GM12878 (cell line): ENCODE measurements around the gene XPNPEP1. TPM values are rescaled to one million over a fixed set of nuclear protein-coding genes. Genes with fewer than 3 reads are reported as not detected.

Source experiments
- ATAC-seq: fragments of 200-7000 bp; cut with Tn5 transposase; 3 replicates; pipeline ENCODE4 v1.9.1; 2020; ENCODE audit warnings: mild to moderate bottlenecking, moderate library complexity
- BruUV-seq: library from RNA; stranded (reverse); fragments of 400-500 nt; replicated peaks from 2 replicates; lab custom pipeline; 2021; lab: Mats Ljungman, UMichigan
- CTCF ChIA-PET: fragments of 300-600 bp; sonication (Branson Sonifier 250); formaldehyde crosslinking; extraction: SDS; loops from one replicate; lab custom pipeline; 2021; ENCODE audit warnings: inconsistent platforms; lab: Yijun Ruan, JAX
- POLR2A ChIA-PET: fragments of 350-600 bp; formaldehyde crosslinking; extraction: SDS; loops from one replicate; lab custom pipeline; 2021; ENCODE audit warnings: inconsistent platforms; lab: Charles Lee
- RAD21 ChIA-PET: fragments of 300-600 bp; sonication (Branson Sonifier 250); formaldehyde crosslinking; loops from one replicate; lab custom pipeline; 2023; ENCODE audit warnings: antibody characterized with exemption; ENCODE audit not compliant: unreplicated experiment; lab: Charles Lee
- SMC1A ChIA-PET: fragments of 300-600 bp; sonication (Branson Sonifier 250); formaldehyde crosslinking; loops from one replicate; lab custom pipeline; 2023; ENCODE audit not compliant: unreplicated experiment, uncharacterized antibody; lab: Charles Lee
- DNase-seq: peaks from one replicate; pipeline ENCODE4 v3.0.0-alpha.2; 2011; ENCODE audit warnings: low read depth, low spot score
- FAIRE-seq: peaks from 3 replicates; lab custom pipeline; 2011; peaks lifted over from hg19 to GRCh38; lab: Jason Lieb, UNC
- H2AFZ ChIP-seq: 2 replicates; pipeline ENCODE4 v1.6.0; 2011; ENCODE audit warnings: low read depth, low read length, control low read depth; ENCODE audit not compliant: control insufficient read depth
- H3K27ac ChIP-seq: 2 replicates; pipeline ENCODE4 v1.5.1; 2011; ENCODE audit warnings: control low read depth; ENCODE audit not compliant: control insufficient read depth, insufficient read depth
- H3K27me3 ChIP-seq, 2 experiments: replicated peaks in 1 of 2; 2 replicates each; pipeline versions ENCODE4 v1.6.0 to v1.6.1; 2011; ENCODE audit warnings: low read length in 1 of 2; ENCODE audit not compliant: control insufficient read depth in 2 of 2, insufficient read depth in 2 of 2
- H3K36me3 ChIP-seq, 2 experiments: 2 replicates each; pipeline ENCODE4 v1.5.1; 2011; ENCODE audit warnings: low read length in 1 of 2; ENCODE audit not compliant: control insufficient read depth in 2 of 2, insufficient read depth in 2 of 2
- H3K4me1 ChIP-seq: 2 replicates; pipeline ENCODE4 v1.6.1; 2011; ENCODE audit warnings: mild to moderate bottlenecking, low read length, moderate library complexity, mixed read lengths; ENCODE audit not compliant: control insufficient read depth, insufficient read depth
- H3K4me2 ChIP-seq: 2 replicates; pipeline ENCODE4 v1.6.0; 2011; ENCODE audit warnings: control low read depth; ENCODE audit not compliant: control insufficient read depth, insufficient read depth
- H3K4me3 ChIP-seq: fragments of 200-600 bp; sonication (generic); 2 replicates; pipeline ENCODE4 v1.5.1; 2016
- H3K79me2 ChIP-seq: 2 replicates; pipeline ENCODE4 v1.6.0; 2011; ENCODE audit warnings: low read length; ENCODE audit not compliant: control insufficient read depth, insufficient read depth
- H3K9ac ChIP-seq: 2 replicates; pipeline ENCODE4 v1.8.0; 2011; ENCODE audit warnings: low read length, control low read depth, mixed read lengths; ENCODE audit not compliant: control insufficient read depth, insufficient read depth
- H3K9me3 ChIP-seq: replicated peaks from 3 replicates; pipeline ENCODE4 v1.5.1; 2011; ENCODE audit warnings: mild to moderate bottlenecking, low read length; ENCODE audit not compliant: control insufficient read depth, insufficient read depth
- H4K20me1 ChIP-seq: 2 replicates; pipeline ENCODE4 v1.6.0; 2011; ENCODE audit not compliant: control insufficient read depth, insufficient read depth
- CREB1 ChIP-seq: IDR thresholded peaks from 2 replicates; pipeline ENCODE4 v1.6.1; 2012; ENCODE audit warnings: low read depth, mild to moderate bottlenecking, inconsistent platforms
- CUX1 ChIP-seq: IDR thresholded peaks from 2 replicates; pipeline ENCODE4 v1.6.1; 2012; ENCODE audit warnings: improper control_type of control experiment, low read depth, low read length; ENCODE audit not compliant: insufficient replicate concordance
- JUNB ChIP-seq: IDR thresholded peaks from 2 replicates; pipeline ENCODE4 v1.6.1; 2016; ENCODE audit warnings: antibody characterized with exemption, mild to moderate bottlenecking
- NRF1 ChIP-seq: conservative IDR thresholded peaks from 2 replicates; pipeline ENCODE4 v1.6.1; 2011; ENCODE audit warnings: mild to moderate bottlenecking, low read depth, low read length, improper control_type of control experiment
- POLR2AphosphoS5 ChIP-seq: IDR thresholded peaks from 2 replicates; pipeline ENCODE4 v1.6.1; 2011; ENCODE audit warnings: mild to moderate bottlenecking, low read length, inconsistent platforms
- SKIL ChIP-seq: fragments of 450-650 bp; IDR thresholded peaks from 2 replicates; pipeline ENCODE4 v1.6.1; 2017; ENCODE audit warnings: mild to moderate bottlenecking, low read depth, inconsistent platforms; ENCODE audit not compliant: poor library complexity, severe bottlenecking
- WGBS: methylation state at CpG from one replicate; pipeline ENCODE4 v1.1.6; 2016; ENCODE audit warnings: low lambda C conversion rate; ENCODE audit not compliant: insufficient replicate concordance, insufficient coverage; ENCODE audit errors: missing lambda C conversion rate; 5-methylcytosine and 5-hydroxymethylcytosine counted together
- in situ Hi-C: fragments of 300-500 bp; cut with MboI; formaldehyde crosslinking; loops from 9 replicates; pipeline ENCODE4 v1.14.3; 2018; ENCODE audit warnings: mixed read lengths
- intact Hi-C: fragments of 100-400 bp; cut with micrococcal nuclease; formaldehyde crosslinking; loops from one replicate; pipeline ENCODE4 v1.14.2; 2022; ENCODE audit not compliant: unreplicated experiment
- polyA plus RNA-seq, 11 experiments: library from polyadenylated mRNA; depleted of rRNA in 4 of 11; unstranded in 6 of 11; stranded (reverse) in 5 of 11; fragments of >200 nt; fragmentation: Nextera tagmentation in 4 of 11; fragmentation: Illumina TruSeq in 1 of 11; extraction: Ambion mirVana in 4 of 11; extraction: Trizol in 1 of 11; gene quantifications; 1 replicate in 1 of 11; 2 replicates in 10 of 11; pipeline versions ENCODE4 v1.2.1 to v1.2.3, GENCODE V29; 2011 to 2016; ENCODE audit warnings: inconsistent platforms in 2 of 11, missing spikeins in 2 of 11, low read depth in 1 of 11
- total RNA-seq, 4 experiments: library from RNA; depleted of rRNA in 3 of 4; stranded (reverse); fragments of >200 nt in 3 of 4; fragmentation: Illumina TruSeq in 1 of 4; extraction: Trizol in 1 of 4; gene quantifications; 2 replicates each; pipeline versions ENCODE4 v1.2.1 to v1.2.3, GENCODE V29; 2013 to 2021

The XPNPEP1 gene
- total and polyA plus RNA-seq, 10 of the 15 experiments (the other 5 are each of a cell fraction or from before 2014, with no cell fraction given): 22.7 to 108 (median 43.5) TPM

DNA sequence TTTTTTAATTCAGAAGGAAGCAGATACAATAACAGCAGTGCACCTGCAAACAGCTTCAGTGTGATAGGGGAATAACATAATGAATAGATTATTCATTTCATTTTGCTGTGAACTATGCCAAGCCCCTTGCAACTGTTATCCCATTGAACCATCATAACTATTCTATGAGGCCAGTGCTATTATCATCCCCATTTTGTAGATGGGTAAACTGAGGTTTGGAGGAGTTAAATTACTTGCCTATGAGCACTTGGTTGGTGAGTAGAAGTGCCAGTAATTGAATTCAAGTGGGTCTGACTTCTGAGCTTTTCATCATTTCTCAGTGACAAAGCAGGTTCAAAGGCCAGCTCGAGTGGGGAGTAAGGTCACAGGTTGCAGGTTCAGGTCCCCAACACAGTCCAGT, 16.8 kb upstream of the XPNPEP1 start:
- no TSS peak for BruUV-seq
- H3K36me3 ChIP-seq: no peaks in the 10 kb centered on the region
- no peak overlapping the region for H3K4me3 ChIP-seq
- CTCF ChIA-PET: interaction anchor here (0.8 kb wide), 1 partner anchor 38 kb away, joined by 3 read pairs; no protein-coding TSS in a partner anchor
- SMC1A ChIA-PET: no interaction called here
- POLR2A ChIA-PET: no interaction called here
- intact Hi-C loops: no loop called here
- RAD21 ChIA-PET: interaction anchor here (1.0 kb wide), 1 partner anchor 42 kb away, joined by 3 read pairs; no protein-coding TSS in a partner anchor
- FAIRE-seq (no peak), DNase-seq (no peak), ATAC-seq (no peak)
- H3K4me2 ChIP-seq: no peak overlapping the region
- no peaks in the 10 kb centered on the region for H3K9me3 ChIP-seq
- H3K27me3 ChIP-seq: no peaks in the 10 kb centered on the region
- no peaks in the 10 kb centered on the region for H3K4me1 ChIP-seq
- no peaks in the 10 kb centered on the region for H3K79me2 ChIP-seq
- H3K9ac ChIP-seq: no peak overlapping the region
- TF ChIP-seq JUNB (no peak), SKIL (no peak), POLR2AphosphoS5 (no peak), CUX1 (no peak), NRF1 (no peak), CREB1 (no peak)
- no peak overlapping the region for H3K27ac ChIP-seq
- no peaks in the 10 kb centered on the region for H4K20me1 ChIP-seq
- in situ Hi-C loops: no loop called here
- 5% methylated on average over 1 of the region's 1 CpG for WGBS
- H2AFZ ChIP-seq: no peak overlapping the region
